ENCODE measurements around the gene SRP72. TPM values are rescaled to one million over a fixed set of nuclear protein-coding genes. Genes with fewer than 3 reads are reported as not detected.
A peak's percentile ranks its signal among the peaks of the same experiment; 100 is the strongest.

SRP72 gene
- polyA plus RNA-seq, 5 donors: 96.3 to 148 (median 128) TPM

DNA sequence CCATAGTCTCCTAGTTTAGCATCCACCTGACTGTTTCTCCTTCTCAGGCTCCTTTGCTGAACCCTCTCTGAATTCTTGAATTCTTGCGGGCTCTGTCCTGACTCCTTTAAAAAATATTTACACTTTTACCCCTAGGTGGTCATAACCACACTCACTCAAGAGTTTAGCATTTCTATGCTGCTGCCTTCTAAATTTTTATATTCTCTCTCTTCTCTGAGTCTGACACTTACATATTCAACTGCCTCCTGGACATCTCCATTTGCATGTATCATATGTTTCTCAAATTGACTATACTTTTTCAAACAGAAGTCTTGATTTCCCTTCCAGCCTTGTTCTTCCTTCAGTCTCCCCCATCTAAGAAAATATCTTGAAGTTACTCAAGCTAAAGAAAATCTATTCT lies 69.7 kb downstream of the SRP72 start:
- no peak for DNase-seq

DNA sequence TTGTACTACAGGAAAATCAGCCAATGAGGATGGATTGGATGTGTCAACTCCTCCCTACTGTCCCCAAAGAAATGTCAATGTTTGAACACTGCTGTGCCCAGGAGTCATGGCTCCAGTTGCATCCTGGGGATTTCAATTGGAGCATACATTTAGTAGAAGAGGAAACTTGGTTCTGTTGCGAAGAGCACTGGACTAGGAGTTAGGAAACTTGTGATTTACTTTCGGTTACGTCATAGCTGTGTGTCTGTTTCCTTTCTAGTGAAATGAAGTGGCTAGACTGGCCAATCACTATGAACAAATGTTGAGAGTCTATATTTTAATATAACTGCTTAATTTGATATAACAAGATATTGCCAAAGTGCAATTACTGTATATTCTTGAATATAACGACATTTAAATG lies 73.4 kb downstream of the SRP72 start:
- DNase-seq: no peak

- peak; percentile 81 to 82 for DNase-seq
Measured at GRCh38 chr4:56544573-56545131, 77.2 kb downstream of the SRP72 start.

DNA sequence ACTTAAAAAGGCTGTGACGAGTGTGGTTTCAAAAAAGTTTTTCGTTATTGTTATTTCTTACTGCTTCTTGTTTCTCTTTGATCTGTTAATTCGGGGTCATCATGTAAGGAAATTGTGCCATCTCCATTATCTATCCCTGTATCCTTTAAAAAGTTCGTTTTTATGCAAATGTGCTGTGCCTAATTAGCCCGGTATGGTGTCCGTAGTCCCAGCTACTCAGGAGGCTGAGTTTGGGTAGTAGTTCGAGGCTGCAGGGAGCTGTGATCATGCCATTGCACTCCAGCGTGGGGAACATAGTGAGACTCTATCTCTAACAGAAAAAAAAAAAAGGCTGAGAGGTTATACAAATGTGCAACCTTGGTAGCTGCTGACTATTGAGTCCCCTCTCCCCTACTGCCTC lies 83.2 kb downstream of the SRP72 start:
- no peak for DNase-seq

- DNase-seq: no peak
Measured at GRCh38 chr4:56551516-56551915, 84.1 kb downstream of the SRP72 start.

DNA sequence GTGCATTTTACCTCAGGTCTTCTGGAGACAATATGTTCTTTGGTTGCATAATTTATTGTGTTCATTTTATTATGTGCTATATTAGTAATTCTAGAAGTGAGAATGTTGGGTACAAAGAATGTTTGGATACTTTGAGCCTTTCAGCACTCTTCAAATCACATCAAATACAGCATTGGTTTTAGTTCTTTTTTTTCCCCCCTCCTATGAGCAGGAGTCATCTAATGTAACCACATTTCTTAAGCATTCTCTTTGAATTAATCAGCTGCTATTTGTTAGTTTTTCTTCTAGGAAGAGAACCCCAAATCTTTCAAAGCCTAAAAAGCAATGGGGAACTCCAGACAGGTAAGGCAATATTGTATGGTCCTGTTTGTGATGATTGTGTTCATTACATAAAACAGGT lies 84.9 kb downstream of the SRP72 start:
- no peak for DNase-seq

Other genes starting within 250 kb of the SRP72 start
- gene AASDH, start 80.1 kb upstream of the SRP72 start, polyA plus RNA-seq (ENCODE audit: insufficient read depth in 1 of 5, insufficient read length in 5 of 5, low replicate concordance in 1 of 5): 10 to 100 TPM; 18.3 to 31.5 (median 28.9) TPM
- gene PPAT, start 32.0 kb upstream of the SRP72 start, polyA plus RNA-seq (ENCODE audit: insufficient read depth in 1 of 5, insufficient read length in 5 of 5, low replicate concordance in 1 of 5): 10 to 100 TPM; 18.1 to 31.3 (median 23.1) TPM
- gene PAICS, start 31.4 kb upstream of the SRP72 start, polyA plus RNA-seq (ENCODE audit: insufficient read depth in 1 of 5, insufficient read length in 5 of 5, low replicate concordance in 1 of 5): 100 to 1,000 TPM in 4 of 5 donors, 10 to 100 TPM in 1; 95.6 to 139 (median 130) TPM
- gene ARL9, start 38.2 kb downstream of the SRP72 start, polyA plus RNA-seq (ENCODE audit: insufficient read depth in 1 of 5, insufficient read length in 5 of 5, low replicate concordance in 1 of 5): 1 to 10 TPM in 2 of 5 donors, under 1 TPM in 3; 0.37 to 1.2 (median 0.80) TPM
- gene HOPX, start 213.7 kb downstream of the SRP72 start, polyA plus RNA-seq (ENCODE audit: insufficient read depth in 1 of 5, insufficient read length in 5 of 5, low replicate concordance in 1 of 5): 10 to 100 TPM; 29.8 to 46.2 (median 37.4) TPM